Heart right ventricle (tissue), 16 donors: ENCODE results near the gene ASCC1. TPM values are rescaled to one million over a fixed set of nuclear protein-coding genes. Genes with fewer than 3 reads are reported as not detected.
A peak's percentile ranks its signal among the peaks of the same experiment; 100 is the strongest.
"Not testable (repeated sequence)": the region's sequence is repeated elsewhere in the genome, so short reads cannot be mapped to it uniquely, and the experiment has no call there.

Experiments
- ATAC-seq, 8 donors: fragments of 200-7000 bp; cut with Tn5 transposase; one replicate each; pipeline ENCODE4 v1.9.1; 2020; ENCODE audit warnings: mild to moderate bottlenecking in 8 of 8, moderate library complexity in 8 of 8, moderate number of reproducible peaks in 1 of 8
- DNase-seq, 2 donors: peaks; one replicate each; pipeline ENCODE4 v3.0.0-alpha.2; 2020
- H3K27ac ChIP-seq, 10 donors: fragments of 200-600 bp; sonication (generic) in 2 of 10; one replicate each; pipeline versions ENCODE4 v1.5.0 to v1.8.0; 2020 to 2022; ENCODE audit warnings: mild to moderate bottlenecking in 3 of 10
- H3K27me3 ChIP-seq, 7 donors: fragments of 200-600 bp; one replicate each; pipeline ENCODE4 v1.8.0; 2021 to 2022; ENCODE audit warnings: mild to moderate bottlenecking in 2 of 7
- H3K36me3 ChIP-seq, 9 donors: fragments of 200-600 bp; sonication (generic) in 1 of 9; one replicate each; pipeline versions ENCODE4 v1.5.0 to v1.8.0; 2020 to 2022; ENCODE audit warnings: mild to moderate bottlenecking in 2 of 9
- H3K4me1 ChIP-seq, 9 donors: fragments of 200-600 bp; sonication (generic) in 1 of 9; one replicate each; pipeline versions ENCODE4 v1.5.0 to v1.8.0; 2020 to 2022; ENCODE audit warnings: mild to moderate bottlenecking in 4 of 9
- H3K4me3 ChIP-seq, 10 donors: fragments of 200-600 bp; sonication (generic) in 2 of 10; one replicate each; pipeline versions ENCODE4 v1.5.0 to v1.8.0; 2020 to 2022; ENCODE audit warnings: mild to moderate bottlenecking in 7 of 10, moderate library complexity in 2 of 10
- H3K9me3 ChIP-seq, 11 donors: fragments of 200-600 bp in 10 of 11; sonication (generic) in 2 of 11; one replicate each; pipeline versions ENCODE4 v1.5.0 to v1.8.0; 2013 to 2022; ENCODE audit warnings: mild to moderate bottlenecking in 2 of 11, control low read depth in 1 of 11, moderate library complexity in 1 of 11
- CTCF ChIP-seq, 9 donors: fragments of 200-600 bp; sonication (generic) in 2 of 9; IDR thresholded peaks; one replicate each; pipeline versions ENCODE4 v1.5.0 to v1.8.0; 2021 to 2022; ENCODE audit warnings: antibody characterized with exemption in 9 of 9, mild to moderate bottlenecking in 5 of 9, moderate library complexity in 1 of 9
- WGBS, 2 donors: extraction: QIAGEN DNeasy Blood & Tissue Kit; methylation state at CpG; one replicate each; pipeline ENCODE4 v1.1.7; 2013; ENCODE audit warnings: inconsistent platforms in 1 of 2; 5-methylcytosine and 5-hydroxymethylcytosine counted together
- intact Hi-C, 10 donors: fragments of 100-400 bp; cut with DNase I; formaldehyde crosslinking; loops; one replicate each; pipeline versions ENCODE4 v1.11.1 to v1.14.2; 2022
- polyA plus RNA-seq, 2 donors: library from polyadenylated mRNA; stranded (reverse); fragments of 200-250 nt; gene quantifications; one replicate each; pipeline ENCODE4 v1.2.3, GENCODE V29; 2013
- total RNA-seq, 10 donors: library from RNA; stranded (reverse); fragmentation: NEBNext Ultra II Directional in 3 of 10; extraction: Animal tissue kit (Norgen Biotek cat#: 25700) in 3 of 10; gene quantifications; one replicate each; pipeline versions ENCODE4 v1.2.1 to v1.2.4, GENCODE V29; 2021 to 2023
- donor health status: Arrhythmogenic right ventricular cardiomyopathy.
- donor health status: ischemic (EF 13 %, LVEDD 7.1; RV severe dilation, severe dysfunction).
- donor health status: healthy with polysubstance abuse.
- donor health status: DM: no; HTN: yes; CAD: no.
- donor health status: DM: no; HTN: no; CAD: no.
- donor health status: ischemic (EF 25% LVEDD 6.9; RV normal size, moderate dysfunction).
- donor health status: ischemic (EF 25% LVEDD 5.7; RV mildly dilated, moderate dysfunction).
- donor health status: healthy.
- donor health status: DM: yes; HTN: yes; CAD: no.
- donor health status: Ischemic cardiomyopathy.
- donor health status: ischemic (EF 35%, LVEDD 5.7; RV mildly dilated, moderate dysfunction).
- donor health status: nonischemic (EF 11% LVEDD 7.7; RV severe dilation, severe dysfunction).
- donor health status: DM: yes; HTN: yes; CAD: no.
- donor health status: PGD.
- donor health status: ischemic (EF 29% LVEDD 5.4; RV normal size, mild dysfunction).
- donor health status: nonischemic (EF 23%, LVEDD 6.1; RV moderate dilation, normal function).

The ASCC1 gene
- total and polyA plus RNA-seq, 12 donors = 8.4 to 40.5 (median 33.0) TPM

DNA sequence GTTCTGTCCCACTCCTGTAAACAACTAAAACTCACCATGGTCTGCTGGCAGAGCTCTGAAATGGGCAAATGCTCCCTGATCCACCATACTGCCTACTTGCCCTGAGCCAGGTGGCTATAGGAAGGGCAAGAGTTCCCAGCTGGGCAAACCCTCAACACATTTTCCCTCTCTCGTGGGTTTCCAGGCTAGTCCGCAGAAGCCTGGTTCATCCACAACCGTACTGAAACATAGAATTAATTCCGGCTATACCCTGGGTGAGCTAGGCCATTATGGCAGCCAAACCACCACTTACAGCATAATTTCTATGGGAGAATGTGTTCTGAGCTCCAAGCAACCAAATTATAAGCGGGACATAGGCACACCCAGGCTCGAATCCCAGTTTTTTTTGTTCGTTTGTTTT lies 37.5 kb upstream of the ASCC1 start:
- Histone ChIP-seq H3K4me3 (no peak overlapping the region), H3K27me3 (no peaks in the 10 kb centered on the region), H3K36me3 (no peaks in the 10 kb centered on the region), H3K4me1 (peaks cover 43 to 97% (median 87%) of the 10 kb centered on the region in 9 donors), H3K9me3 (no peaks in the 10 kb centered on the region), H3K27ac (peak overlapping the region; percentile 23 to 97 (median 90))
- ATAC-seq = no peak
- DNase-seq = no peak
- TF ChIP-seq CTCF (IDR thresholded peaks at IDR 0.05) = no peak
- WGBS, 2 donors = 83 to 86% methylated on average over 7 of the region's 7 CpGs
- intact Hi-C loops = no loop called here

DNA sequence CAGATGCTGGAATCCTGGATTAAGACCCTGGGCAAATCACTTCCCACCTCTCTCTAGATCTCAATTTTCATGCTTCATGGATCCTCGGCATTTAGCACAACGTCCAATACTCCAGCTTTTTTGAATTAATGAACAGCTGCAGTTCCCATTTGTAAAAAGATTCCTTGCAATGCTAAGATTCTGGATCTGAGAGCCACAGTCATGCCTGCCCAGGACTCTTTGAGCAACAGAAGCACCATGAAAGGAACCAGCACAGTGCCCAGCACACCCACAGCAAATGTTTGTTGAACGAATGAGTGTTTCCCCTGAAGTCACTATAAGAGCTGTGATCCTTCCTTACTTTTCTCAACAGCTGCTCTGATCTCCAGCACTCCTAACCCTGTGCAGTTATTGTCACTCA lies 36.9 kb upstream of the ASCC1 start:
- WGBS, 2 donors = 52 to 76% methylated on average over 3 of the region's 3 CpGs
- H3K4me1 ChIP-seq = peaks cover 43 to 99% (median 90%) of the 10 kb centered on the region in 9 donors

DNA sequence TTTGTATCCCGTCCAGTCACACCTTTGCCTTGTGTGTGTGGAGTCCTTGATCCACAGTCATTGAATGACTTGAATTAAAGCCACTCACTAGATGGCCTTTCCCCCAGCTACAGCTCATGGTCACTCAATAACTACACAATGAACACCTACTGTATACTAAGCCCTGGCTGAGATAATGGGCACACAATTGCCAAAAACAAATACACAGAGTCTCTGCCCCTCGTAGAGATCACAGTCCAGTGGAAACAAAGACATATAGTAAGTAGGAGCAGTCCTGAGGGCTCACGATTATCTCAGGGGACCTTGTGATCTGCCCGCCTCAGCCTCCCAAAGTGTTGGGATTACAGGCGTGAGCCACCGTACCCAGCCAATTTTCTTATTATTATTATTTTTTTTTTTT lies 35.6 kb upstream of the ASCC1 start:
- DNase-seq (no peak), ATAC-seq (no peak)
- no peaks in the 10 kb centered on the region for H3K9me3 ChIP-seq
- no peak overlapping the region for H3K4me3 ChIP-seq
- no peak for TF ChIP-seq CTCF (IDR thresholded peaks at IDR 0.05)
- H3K27me3 ChIP-seq = no peaks in the 10 kb centered on the region
- H3K27ac ChIP-seq = peak overlapping the region in 7 of 10 donors; percentile 84 to 95 (median 90)
- WGBS, 2 donors = 90 to 92% methylated on average over 6 of the region's 6 CpGs
- no peaks in the 10 kb centered on the region for H3K36me3 ChIP-seq
- peaks cover 54 to 100% (median 91%) of the 10 kb centered on the region in 9 donors for H3K4me1 ChIP-seq
- intact Hi-C loops = no loop called here

More for the DNA sequence above, 36.9 kb upstream of the ASCC1 start:
- peak overlapping the region; percentile 23 to 97 (median 90) for H3K27ac ChIP-seq
- no peaks in the 10 kb centered on the region for H3K36me3 ChIP-seq
- DNase-seq (no peak), ATAC-seq (no peak)
- no peak for TF ChIP-seq CTCF (IDR thresholded peaks at IDR 0.05)
- H3K4me3 ChIP-seq = no peak overlapping the region
- no peaks in the 10 kb centered on the region for H3K27me3 ChIP-seq
- H3K9me3 ChIP-seq = no peaks in the 10 kb centered on the region
- intact Hi-C loops = no loop called here

DNA sequence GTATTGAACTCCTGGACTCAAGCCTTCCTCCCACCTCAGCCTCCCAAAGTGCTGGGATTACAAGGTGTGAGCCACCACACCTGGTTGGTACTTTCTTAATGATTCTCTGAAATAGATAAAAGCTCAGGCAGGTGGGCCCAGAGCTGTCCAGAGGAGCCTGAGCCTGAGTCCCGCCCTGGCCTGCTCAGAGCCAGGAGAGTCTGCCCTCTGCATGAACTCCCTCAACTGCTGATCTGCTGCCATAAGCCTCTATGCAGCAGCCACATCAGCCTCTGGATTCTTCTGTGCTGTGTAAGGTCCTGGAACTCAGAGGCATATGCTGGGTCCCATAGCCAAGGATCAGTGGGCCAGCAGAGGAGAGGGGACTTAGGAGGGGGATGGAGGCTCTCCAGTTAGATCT lies 34.6 kb upstream of the ASCC1 start:
- intact Hi-C loops = no loop called here
- Histone ChIP-seq H3K4me3 (no peak overlapping the region), H3K36me3 (no peaks in the 10 kb centered on the region), H3K4me1 (peaks cover 58 to 100% (median 91%) of the 10 kb centered on the region in 9 donors), H3K9me3 (no peaks in the 10 kb centered on the region), H3K27me3 (no peaks in the 10 kb centered on the region), H3K27ac (peak overlapping the region; percentile 37 to 93 (median 84))
- ATAC-seq = peak in 6 of 8 donors; percentile 9 to 50 (median 24)
- TF ChIP-seq CTCF (IDR thresholded peaks at IDR 0.05) = no peak
- DNase-seq = peak; percentile 51 to 61
- 36 to 72% methylated on average over 1 of the region's 1 CpG for WGBS, 2 donors

DNA sequence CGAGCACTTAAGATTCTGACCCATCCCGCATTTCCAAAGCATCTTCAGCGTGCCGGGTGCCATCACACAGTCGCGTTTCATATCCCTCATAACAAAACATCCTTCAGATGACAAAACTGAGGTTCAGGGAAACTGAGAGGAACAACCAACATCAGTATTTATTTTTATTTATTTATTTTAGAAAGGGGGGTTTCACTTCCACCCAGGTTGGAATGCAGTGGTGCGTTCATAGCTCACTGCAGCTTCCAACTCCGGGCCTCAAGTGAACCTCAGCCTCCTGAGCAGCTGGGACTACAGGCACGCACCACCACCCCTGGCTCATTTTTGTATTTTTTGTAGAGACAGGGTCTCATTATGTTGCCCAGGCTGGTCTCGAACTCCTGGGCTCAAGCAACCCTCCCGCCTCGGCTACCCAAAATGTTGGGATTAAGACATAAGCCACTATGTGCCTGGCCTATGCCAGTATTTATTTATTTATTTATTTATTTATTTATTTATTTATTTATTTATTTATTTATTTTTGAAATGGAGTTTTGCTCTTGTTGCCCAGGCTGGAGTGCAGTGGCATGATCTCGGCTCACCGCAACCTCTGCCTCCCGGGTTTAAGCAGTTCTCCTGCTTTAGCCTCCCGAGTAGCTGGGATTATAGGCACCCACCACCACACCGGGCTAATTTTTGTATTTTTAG lies 33.2 kb upstream of the ASCC1 start:
- H3K27ac ChIP-seq = peak overlapping the region; percentile 78 to 94 (median 88)
- not testable (repeated sequence) for H3K9me3 ChIP-seq, ATAC-seq, DNase-seq, H3K27me3 ChIP-seq, H3K36me3 ChIP-seq
- peaks cover 50 to 100% (median 91%) of the 10 kb centered on the region in 9 donors for H3K4me1 ChIP-seq
- H3K4me3 ChIP-seq = peak overlapping the region in 5 of 10 donors; percentile 14 to 31 (median 25)
- WGBS, 2 donors = 83 to 87% methylated on average over 17 of the region's 17 CpGs
- intact Hi-C loops = loop anchor here in 3 of 10 donors (2.0 to 10.0 kb wide), 4 partner anchors 23 to 285 kb away; partner anchors contain the start of genes CHST3 (in 1 of the 3) and DDIT4 (in 1 of the 3)
